ENCODE results near the gene TOB1. TPM values are rescaled to one million over a fixed set of nuclear protein-coding genes. Genes with fewer than 3 reads are reported as not detected.

Gene TOB1
- total RNA-seq, 1 donor from 2014 or later: 41.7 TPM

- TF ChIP-seq CTCF (IDR thresholded peaks at IDR 0.05): no peak
- no peaks in the 10 kb centered on the region for H3K4me1 ChIP-seq
- intact Hi-C loops (cut with DNase I): no loop called here
- no peaks in the 10 kb centered on the region for H3K36me3 ChIP-seq
- H3K9me3 ChIP-seq: no peaks in the 10 kb centered on the region
- no peak overlapping the region for H3K27ac ChIP-seq
- DNase-seq (ENCODE audit: low spot score in 2 of 2): no peak
- no peaks in the 10 kb centered on the region for H3K27me3 ChIP-seq
- H3K4me3 ChIP-seq: no peak overlapping the region
Measured at GRCh38 chr17:50833510-50834428, 32.4 kb downstream of the TOB1 start.

GRCh38 chr17:50832864-50833381 lies 33.2 kb downstream of the TOB1 start:
- no peak overlapping the region for H3K4me3 ChIP-seq
- H3K27ac ChIP-seq: no peak overlapping the region
- intact Hi-C loops (cut with DNase I): no loop called here
- no peaks in the 10 kb centered on the region for H3K27me3 ChIP-seq
- no peaks in the 10 kb centered on the region for H3K36me3 ChIP-seq
- TF ChIP-seq CTCF (IDR thresholded peaks at IDR 0.05): no peak
- H3K4me1 ChIP-seq: no peaks in the 10 kb centered on the region
- no peak for DNase-seq (ENCODE audit: low spot score in 2 of 2)
- no peaks in the 10 kb centered on the region for H3K9me3 ChIP-seq

GRCh38 chr17:50832267-50832863 lies 33.8 kb downstream of the TOB1 start:
- no peak for DNase-seq (ENCODE audit: low spot score in 2 of 2)
- Histone ChIP-seq H3K27ac (no peak overlapping the region), H3K4me1 (no peaks in the 10 kb centered on the region), H3K9me3 (no peaks in the 10 kb centered on the region), H3K27me3 (no peaks in the 10 kb centered on the region), H3K36me3 (no peaks in the 10 kb centered on the region), H3K4me3 (no peak overlapping the region)
- intact Hi-C loops (cut with DNase I): no loop called here
- TF ChIP-seq CTCF (IDR thresholded peaks at IDR 0.05): no peak

- H3K4me3 ChIP-seq: no peak overlapping the region
- H3K9me3 ChIP-seq: no peaks in the 10 kb centered on the region
- no peaks in the 10 kb centered on the region for H3K36me3 ChIP-seq
- no peak for DNase-seq (ENCODE audit: low spot score in 2 of 2)
- H3K27me3 ChIP-seq: no peaks in the 10 kb centered on the region
- no peaks in the 10 kb centered on the region for H3K4me1 ChIP-seq
- intact Hi-C loops (cut with DNase I): no loop called here
- no peak for TF ChIP-seq CTCF (IDR thresholded peaks at IDR 0.05)
- H3K27ac ChIP-seq: no peak overlapping the region
Measured at GRCh38 chr17:50831471-50831928, 34.7 kb downstream of the TOB1 start.

GRCh38 chr17:50830994-50831393 lies 35.2 kb downstream of the TOB1 start:
- H3K4me3 ChIP-seq: no peak overlapping the region
- DNase-seq (ENCODE audit: low spot score in 2 of 2): no peak
- intact Hi-C loops (cut with DNase I): no loop called here
- no peak overlapping the region for H3K27ac ChIP-seq
- H3K4me1 ChIP-seq: no peaks in the 10 kb centered on the region
- H3K36me3 ChIP-seq: no peaks in the 10 kb centered on the region
- no peaks in the 10 kb centered on the region for H3K9me3 ChIP-seq
- no peak for TF ChIP-seq CTCF (IDR thresholded peaks at IDR 0.05)
- no peaks in the 10 kb centered on the region for H3K27me3 ChIP-seq
